ENCODE data around the gene G6PC2.

DNA sequence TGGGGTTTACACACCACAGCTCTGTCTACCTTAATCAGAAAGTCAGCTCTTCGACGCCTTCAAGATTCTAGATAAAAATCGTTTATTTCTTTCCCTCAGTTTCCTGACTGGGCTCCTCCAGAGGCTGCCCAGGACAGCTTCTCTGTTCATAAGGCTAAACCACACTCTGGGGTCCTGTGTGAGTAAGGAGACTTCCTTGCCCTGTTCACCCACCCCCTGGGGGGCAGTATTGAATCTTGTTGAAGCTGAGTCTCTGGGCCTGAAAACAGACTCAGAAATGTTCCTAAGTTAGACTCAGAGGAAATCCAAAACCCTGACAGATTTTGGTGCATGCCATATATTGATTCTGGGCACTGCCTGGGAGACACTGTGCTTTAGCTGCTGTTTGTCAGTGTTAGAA lies 43.0 kb downstream of the G6PC2 start:
- TF ChIP-seq YY1 (IDR thresholded peaks at IDR 0.05; ENCODE audit: insufficient read depth, insufficient read length) = no peak
- TF ChIP-seq ZNF274 (IDR thresholded peaks at IDR 0.05; ENCODE audit: low read depth, low read length) = no peak

Data from NT2/D1 (cell line).